Activated CD8-positive, alpha-beta memory T cell treated with anti-CD3 and anti-CD28 coated beads for 48 hours (primary cell): ENCODE results near the gene SPPL3.
"Not testable (repeated sequence)": the region's sequence is repeated elsewhere in the genome, so short reads cannot be mapped to it uniquely, and the experiment has no call there.

ENCODE experiments used
- DNase-seq, 3 experiments: peaks; one replicate each; pipeline ENCODE4 v3.0.0-alpha.2; 2020; ENCODE audit warnings: low read depth in 2 of 3, low spot score in 2 of 3

Gene SPPL3

GRCh38 chr12:120845696-120846095 lies 58.5 kb downstream of the SPPL3 start:
- DNase-seq = no peak

- no peak for DNase-seq
Measured at GRCh38 chr12:120844768-120845449, 59.2 kb downstream of the SPPL3 start.

GRCh38 chr12:120844297-120844696 lies 59.9 kb downstream of the SPPL3 start:
- DNase-seq = no peak

GRCh38 chr12:120843472-120843871 lies 60.7 kb downstream of the SPPL3 start:
- DNase-seq = no peak

- no peak for DNase-seq
Measured at GRCh38 chr12:120842595-120842994, 61.6 kb downstream of the SPPL3 start.

GRCh38 chr12:120841525-120841924 lies 62.6 kb downstream of the SPPL3 start:
- no peak for DNase-seq

- no peak for DNase-seq
Measured at GRCh38 chr12:120839503-120839902, 64.7 kb downstream of the SPPL3 start.

- DNase-seq = not testable (repeated sequence)
Measured at GRCh38 chr12:120838629-120839383, 65.4 kb downstream of the SPPL3 start.

GRCh38 chr12:120836114-120836684 lies 68.0 kb downstream of the SPPL3 start:
- no peak for DNase-seq

GRCh38 chr12:120835657-120836056 lies 68.5 kb downstream of the SPPL3 start:
- no peak for DNase-seq

- DNase-seq = no peak
Measured at GRCh38 chr12:120835304-120835612, 68.9 kb downstream of the SPPL3 start.

- DNase-seq = no peak
Measured at GRCh38 chr12:120834489-120835303, 69.5 kb downstream of the SPPL3 start.

GRCh38 chr12:120833849-120834248 lies 70.3 kb downstream of the SPPL3 start:
- DNase-seq = no peak

GRCh38 chr12:120832737-120833136 lies 71.4 kb downstream of the SPPL3 start:
- no peak for DNase-seq

- no peak for DNase-seq
Measured at GRCh38 chr12:120831648-120832267, 72.4 kb downstream of the SPPL3 start.

- no peak for DNase-seq
Measured at GRCh38 chr12:120830966-120831365, 73.2 kb downstream of the SPPL3 start.

- DNase-seq = no peak
Measured at GRCh38 chr12:120830052-120830940, 73.9 kb downstream of the SPPL3 start.

GRCh38 chr12:120826335-120826734 lies 77.8 kb downstream of the SPPL3 start:
- no peak for DNase-seq

- no peak for DNase-seq
Measured at GRCh38 chr12:120825337-120825736, 78.8 kb downstream of the SPPL3 start.

GRCh38 chr12:120822832-120823503 lies 81.2 kb downstream of the SPPL3 start:
- no peak for DNase-seq
